ENCODE results near the gene LSMEM2. TPM values are rescaled to one million over a fixed set of nuclear protein-coding genes. Genes with fewer than 3 reads are reported as not detected.

LSMEM2 gene
- total and polyA plus RNA-seq, 9 of the 15 experiments (the other 6 are each of a cell fraction or from before 2014, with no cell fraction given), result not detected

GRCh38 chr3:50237754-50238548 lies 40.9 kb upstream of the LSMEM2 start (continued):
- TF ChIP-seq TGIF2 (CRISPR knock-in tag; IDR thresholded peaks at IDR 0.05) (no peak), PHF20 (IDR thresholded peaks at IDR 0.05; ENCODE audit: partially characterized antibody) (no peak), PRDM10 (IDR thresholded peaks at IDR 0.05; ENCODE audit: partially characterized antibody) (no peak), DACH1 (IDR thresholded peaks at IDR 0.05; ENCODE audit: partially characterized antibody) (no peak), ADNP (tag; IDR thresholded peaks at IDR 0.05) (no peak), CREB3 (tag; conservative IDR thresholded peaks at IDR 0.05; ENCODE audit: low read depth) (no peak), EGR1 (conservative IDR thresholded peaks at IDR 0.05) (peak; percentile 57), POLR2G (IDR thresholded peaks at IDR 0.05; ENCODE audit: low read depth, low read length) (peak; percentile 57), KAT8 (IDR thresholded peaks at IDR 0.05; ENCODE audit: low read depth) (no peak), ZNF586 (CRISPR knock-in tag; conservative IDR thresholded peaks at IDR 0.05) (no peak), GABPB1 (CRISPR knock-in tag; IDR thresholded peaks at IDR 0.05) (peak; percentile 67; the same call in 1 of the 2 replicates), CCAR2 (IDR thresholded peaks at IDR 0.05; ENCODE audit: low read depth, low read length) (no peak), ZNF3 (CRISPR knock-in tag; IDR thresholded peaks at IDR 0.05) (no peak), SMARCB1 (IDR thresholded peaks at IDR 0.05; ENCODE audit: insufficient read length, low read depth) (no peak), BMI1 (IDR thresholded peaks at IDR 0.05; ENCODE audit: low read length) (no peak), PHTF2 (CRISPR knock-in tag; IDR thresholded peaks at IDR 0.05) (no peak), ZFP36 (IDR thresholded peaks at IDR 0.05; ENCODE audit: low read depth, low read length, partially characterized antibody) (peak; percentile 21), DMBX1 (CRISPR knock-in tag; IDR thresholded peaks at IDR 0.05; ENCODE audit: borderline replicate concordance) (no peak), CBX1 (IDR thresholded peaks at IDR 0.05; ENCODE audit: low read depth) (no peak), PRPF4 (IDR thresholded peaks at IDR 0.05; ENCODE audit: insufficient read depth, low read depth, low read length, poor library complexity, severe bottlenecking) (no peak)
- TF ChIP-seq, protein P1, sequence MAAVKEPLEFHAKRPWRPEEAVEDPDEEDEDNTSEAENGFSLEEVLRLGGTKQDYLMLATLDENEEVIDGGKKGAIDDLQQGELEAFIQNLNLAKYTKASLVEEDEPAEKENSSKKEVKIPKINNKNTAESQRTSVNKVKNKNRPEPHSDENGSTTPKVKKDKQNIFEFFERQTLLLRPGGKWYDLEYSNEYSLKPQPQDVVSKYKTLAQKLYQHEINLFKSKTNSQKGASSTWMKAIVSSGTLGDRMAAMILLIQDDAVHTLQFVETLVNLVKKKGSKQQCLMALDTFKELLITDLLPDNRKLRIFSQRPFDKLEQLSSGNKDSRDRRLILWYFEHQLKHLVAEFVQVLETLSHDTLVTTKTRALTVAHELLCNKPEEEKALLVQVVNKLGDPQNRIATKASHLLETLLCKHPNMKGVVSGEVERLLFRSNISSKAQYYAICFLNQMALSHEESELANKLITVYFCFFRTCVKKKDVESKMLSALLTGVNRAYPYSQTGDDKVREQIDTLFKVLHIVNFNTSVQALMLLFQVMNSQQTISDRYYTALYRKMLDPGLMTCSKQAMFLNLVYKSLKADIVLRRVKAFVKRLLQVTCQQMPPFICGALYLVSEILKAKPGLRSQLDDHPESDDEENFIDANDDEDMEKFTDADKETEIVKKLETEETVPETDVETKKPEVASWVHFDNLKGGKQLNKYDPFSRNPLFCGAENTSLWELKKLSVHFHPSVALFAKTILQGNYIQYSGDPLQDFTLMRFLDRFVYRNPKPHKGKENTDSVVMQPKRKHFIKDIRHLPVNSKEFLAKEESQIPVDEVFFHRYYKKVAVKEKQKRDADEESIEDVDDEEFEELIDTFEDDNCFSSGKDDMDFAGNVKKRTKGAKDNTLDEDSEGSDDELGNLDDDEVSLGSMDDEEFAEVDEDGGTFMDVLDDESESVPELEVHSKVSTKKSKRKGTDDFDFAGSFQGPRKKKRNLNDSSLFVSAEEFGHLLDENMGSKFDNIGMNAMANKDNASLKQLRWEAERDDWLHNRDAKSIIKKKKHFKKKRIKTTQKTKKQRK (IDR thresholded peaks at IDR 0.05; ENCODE audit: borderline replicate concordance, low read depth, low read length), result no peak
